ENCODE results near the gene PCGF2.

PCGF2 gene

DNA sequence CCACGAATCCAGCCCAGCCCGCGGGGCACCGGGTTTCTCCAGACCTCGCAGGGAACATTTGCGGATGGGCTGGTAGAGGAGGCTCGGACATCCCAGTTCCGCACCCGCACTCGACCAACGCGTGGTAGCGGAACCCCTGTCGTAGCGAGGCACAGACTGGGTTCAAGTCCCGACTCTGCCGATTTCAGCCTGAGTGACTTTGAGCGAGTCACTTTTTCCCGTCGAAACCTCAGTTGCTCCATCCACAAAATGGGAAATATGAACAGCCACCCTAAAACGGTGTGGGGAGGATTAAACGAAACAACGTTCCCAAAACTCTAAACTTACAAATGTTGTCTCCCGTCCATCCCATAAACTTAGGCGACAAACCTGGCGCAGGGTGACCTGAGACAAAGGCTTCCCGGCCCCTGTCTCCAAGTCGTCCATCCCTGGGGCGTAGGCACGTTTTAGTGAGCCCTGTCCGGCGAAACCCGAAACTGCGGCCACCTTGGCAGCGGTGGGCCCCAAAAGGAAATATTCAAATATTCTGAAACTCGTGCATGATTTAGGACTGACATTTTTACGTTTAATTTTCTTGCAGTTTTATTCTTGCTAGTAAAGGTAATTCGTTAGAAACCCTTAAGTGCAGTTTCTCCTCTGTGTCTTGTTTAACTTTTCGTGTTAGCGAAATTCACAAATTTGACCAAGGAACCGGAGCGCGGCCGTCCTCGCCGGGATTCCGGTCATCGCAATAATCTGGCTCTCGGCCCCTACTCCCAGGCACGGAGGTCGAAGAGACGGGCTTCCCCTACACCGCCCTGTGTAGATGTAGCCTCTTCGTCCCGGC, 45.0 kb downstream of the PCGF2 start:
- DNase-seq: peak; percentile 44 to 74 (median 64)

DNA sequence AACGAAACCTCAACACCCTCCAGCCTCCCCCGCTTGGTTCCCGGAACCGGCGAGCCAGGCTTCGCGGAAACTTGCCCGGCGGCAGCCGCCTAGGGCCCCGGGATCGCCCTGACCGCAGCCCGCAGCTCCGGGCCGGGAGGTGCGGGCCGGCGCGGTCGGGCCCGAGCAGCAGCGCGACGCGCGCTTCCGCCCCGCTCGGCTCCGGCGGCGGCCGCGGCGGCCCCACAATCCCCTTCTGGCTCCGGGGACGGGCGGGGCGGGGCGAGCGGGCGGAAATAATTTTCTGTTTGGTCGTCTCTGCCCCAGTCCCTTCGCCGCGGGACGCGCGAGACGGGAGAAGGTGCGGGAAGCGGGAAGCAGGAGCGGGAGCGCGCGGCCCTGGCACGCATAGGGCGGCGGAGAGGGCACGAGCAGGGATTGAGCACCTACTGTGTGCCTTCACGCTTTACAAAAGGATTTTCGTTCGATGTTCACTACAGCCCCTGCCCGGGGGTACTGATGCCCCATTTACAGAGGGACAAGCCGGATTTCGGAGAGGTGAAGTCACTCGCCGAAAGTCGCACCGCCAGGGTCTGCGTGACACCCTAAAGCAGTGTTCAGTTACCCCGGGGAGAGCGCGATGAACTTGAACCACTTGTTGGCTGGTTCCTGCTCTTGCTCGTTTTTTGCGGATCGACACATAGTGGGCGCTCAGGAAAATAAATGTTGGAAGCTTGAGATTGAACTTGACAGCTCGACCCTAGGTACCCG, 45.8 kb downstream of the PCGF2 start:
- peak; percentile 91 to 96 (median 93) for DNase-seq

DNA sequence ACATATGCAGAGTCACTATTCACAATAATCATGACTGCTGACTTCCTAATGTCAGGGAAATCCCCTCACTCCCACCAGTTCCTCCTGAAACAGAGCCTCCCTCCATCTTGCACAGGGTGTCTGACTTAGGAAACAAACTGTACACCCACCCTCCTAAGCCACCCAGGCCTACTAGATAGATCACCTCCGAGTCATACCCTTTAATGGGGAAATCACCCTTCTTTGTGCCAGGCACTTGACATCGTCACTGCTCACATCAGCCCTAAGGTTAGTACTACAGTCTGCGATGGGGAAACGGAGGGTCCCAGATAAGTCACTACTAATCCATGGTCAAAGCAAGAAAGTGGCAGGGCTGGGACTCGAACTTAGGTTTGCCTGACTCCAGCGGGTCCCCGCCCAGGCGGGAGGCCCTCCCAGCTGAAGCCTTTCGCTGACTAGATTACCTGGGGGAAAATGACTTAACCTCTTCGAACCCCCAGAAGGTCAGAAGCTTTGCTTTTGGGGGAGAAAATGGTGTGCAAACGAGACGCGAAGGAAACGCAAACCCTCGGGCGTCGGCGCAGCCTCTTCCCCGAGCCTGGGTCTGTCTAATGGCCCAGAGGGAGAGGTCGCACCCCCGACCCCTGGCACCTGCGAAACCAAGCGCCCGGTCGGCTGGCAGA, 46.5 kb downstream of the PCGF2 start:
- peak; percentile 91 to 99 (median 94) for DNase-seq

DNA sequence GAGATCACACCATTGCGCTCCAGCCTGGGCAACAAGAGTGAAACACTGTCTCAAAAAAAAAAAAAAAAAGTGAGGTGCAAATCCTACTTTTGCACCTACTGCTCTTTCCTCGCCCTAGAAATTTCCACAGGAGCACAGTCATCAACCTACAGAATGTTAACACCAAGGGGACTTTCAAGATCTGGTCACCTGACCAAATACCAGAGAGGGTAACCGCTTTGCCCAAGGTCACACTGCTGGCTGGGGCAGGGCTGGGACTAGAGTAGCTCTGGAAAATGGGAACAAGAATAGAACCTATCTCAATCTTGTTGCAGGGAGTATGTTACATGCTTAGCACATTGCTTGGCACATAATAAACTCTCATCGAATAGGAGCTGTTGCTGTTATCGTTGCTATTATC, 49.4 kb downstream of the PCGF2 start:
- peak in 3 of 4 experiments; percentile 24 to 31 (median 25) for DNase-seq

DNA sequence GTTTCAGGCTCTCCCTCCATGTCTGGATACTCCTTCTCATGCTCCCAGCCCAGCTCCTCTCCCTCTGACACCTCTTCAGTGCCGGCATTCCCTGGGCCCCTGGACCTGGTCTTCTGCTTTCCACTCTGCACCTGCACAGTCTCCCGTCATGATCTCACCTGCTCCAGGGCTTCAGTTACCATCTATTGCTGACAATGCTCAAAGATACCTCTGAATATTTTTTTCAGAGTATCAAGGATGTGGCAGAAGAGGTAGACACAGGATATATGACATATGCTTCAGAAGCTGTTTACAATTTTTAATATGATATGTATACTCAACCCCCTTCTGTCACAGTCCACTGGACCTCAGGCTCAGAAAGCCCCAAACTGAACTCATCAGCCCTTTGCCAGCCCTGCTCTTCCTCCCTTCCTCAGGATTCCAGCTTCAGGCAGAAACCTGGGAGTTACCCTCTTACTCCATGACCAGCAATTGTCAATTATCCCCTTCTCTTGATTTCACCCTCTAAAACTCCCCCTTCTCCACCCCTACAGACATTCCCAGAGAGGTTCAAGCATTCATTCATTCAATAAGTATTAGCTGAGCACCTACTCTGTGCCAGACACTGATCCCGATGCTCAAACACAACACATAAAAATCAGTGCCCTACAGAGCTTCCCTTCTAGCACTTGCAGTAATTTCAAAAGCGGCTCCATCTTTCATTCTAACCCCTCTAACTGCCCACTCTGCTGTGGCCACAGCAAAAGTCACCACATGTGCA, 50.9 kb downstream of the PCGF2 start:
- no peak for DNase-seq

DNA sequence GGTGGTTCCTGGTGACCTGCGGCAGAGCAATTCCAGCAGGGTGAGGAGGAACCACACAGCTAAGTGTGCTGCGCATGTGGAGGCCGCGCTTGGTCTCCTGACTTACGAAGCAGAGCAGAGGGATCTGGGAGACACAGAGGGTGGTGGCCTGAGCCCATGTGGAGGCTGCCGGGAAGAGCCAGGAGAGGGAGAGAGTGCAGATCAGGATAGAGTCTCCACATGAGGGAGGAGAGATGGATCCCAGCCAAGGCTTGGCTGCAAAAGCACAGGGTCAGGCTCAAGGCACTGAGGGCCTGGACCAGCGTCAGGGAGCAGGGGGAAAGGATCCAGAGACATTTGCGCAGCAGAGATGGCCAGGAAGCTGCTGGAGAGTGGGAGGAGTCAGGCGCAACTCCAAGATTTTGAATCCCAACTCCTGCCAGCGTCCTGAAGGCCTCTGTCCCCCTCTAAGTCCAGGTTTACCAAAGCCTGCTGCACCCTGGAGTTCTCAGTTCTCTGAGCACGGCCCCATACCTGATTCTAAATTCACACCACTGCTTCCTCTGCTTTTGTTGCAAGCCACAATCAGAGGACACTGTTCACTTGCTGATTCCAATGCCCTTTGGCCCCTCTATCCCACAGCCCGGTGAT, 54.3 kb downstream of the PCGF2 start:
- DNase-seq: no peak

DNA sequence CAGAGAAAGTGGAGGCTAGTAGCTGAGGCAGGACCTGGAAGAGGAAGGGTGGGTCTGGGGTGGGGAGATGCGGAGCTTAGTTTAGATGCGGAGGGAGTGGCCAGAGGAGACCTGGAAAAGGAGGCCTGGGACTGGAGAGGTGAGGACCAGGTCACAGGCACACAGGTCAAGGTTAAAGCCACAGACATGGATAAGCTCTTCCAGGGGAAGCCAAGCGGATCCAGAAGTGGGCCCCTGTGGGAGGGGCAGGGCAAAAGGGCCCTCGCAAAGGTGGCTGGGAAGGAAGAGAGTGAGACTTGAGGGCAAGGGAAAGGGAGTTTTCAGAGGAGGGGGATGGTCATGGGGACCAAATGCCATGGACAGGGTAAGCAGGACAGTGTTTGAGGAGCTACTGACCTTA, 57.0 kb downstream of the PCGF2 start:
- DNase-seq: no peak

DNA sequence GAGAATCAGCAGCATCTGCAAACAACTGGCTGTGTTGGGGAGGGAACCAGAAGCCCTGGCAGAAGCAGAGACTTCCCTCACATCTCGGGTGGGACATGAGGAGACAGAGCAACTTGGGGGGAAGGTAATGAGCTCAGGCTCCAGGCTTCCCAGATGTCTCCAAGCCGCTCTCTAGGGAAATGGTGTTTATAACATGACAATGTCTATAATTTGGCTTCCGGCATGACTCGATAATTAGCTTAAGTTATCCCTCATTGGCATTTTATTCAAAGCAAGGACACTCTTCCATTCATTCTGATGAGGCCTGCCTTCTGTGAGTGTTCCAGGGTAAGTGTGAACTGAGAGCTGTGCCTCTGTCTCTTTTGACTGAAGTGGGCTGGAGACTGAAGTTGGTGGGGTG, 57.8 kb downstream of the PCGF2 start:
- DNase-seq: no peak

DNA sequence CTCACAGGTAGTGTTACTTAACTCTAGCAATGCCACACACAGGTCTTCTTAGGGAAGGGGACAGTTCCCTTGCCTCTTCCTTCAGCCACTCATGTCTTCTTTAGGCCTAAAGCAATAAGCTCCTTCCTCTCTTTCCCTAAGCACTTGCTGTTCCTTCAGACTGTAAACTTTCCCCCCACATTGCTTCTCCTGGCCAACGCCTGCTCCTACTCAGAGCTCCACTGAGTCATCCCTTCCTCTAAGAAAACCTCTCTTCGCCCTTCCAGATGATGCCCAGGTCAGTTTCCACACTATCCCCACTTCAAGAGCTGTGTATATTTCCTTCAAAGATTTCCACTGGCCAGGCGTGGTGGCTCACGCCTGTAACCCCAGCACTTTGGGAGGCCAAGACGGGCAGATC, 60.9 kb downstream of the PCGF2 start:
- peak; percentile 21 to 64 (median 60) for DNase-seq

DNA sequence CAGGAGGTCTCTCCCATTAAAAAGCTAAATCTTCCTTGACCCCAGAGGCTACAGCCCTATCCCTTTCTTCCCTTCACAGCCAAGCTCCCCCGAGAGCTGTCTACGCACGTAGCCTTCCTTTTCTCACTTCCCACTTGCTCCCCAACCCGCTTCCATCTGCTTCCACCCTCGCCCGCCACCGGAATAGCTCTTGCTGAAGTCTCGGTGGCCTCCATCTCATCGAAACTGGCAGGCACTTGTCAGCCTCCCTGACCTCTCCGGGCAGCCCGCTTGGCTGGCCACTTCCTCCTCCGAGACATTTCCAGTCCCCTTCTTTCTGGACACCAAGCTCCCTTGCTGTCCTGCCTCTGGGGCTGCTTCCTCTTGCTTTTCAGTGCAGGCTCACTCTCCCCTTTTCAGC, 62.6 kb downstream of the PCGF2 start:
- peak; percentile 81 to 92 (median 89) for DNase-seq

Data from suppressor macrophage (primary cell).